HG02588 (cell line): ENCODE results near the gene CPXM1.
"Not testable (repeated sequence)": the region's sequence is repeated elsewhere in the genome, so short reads cannot be mapped to it uniquely, and the experiment has no call there.

ENCODE experiments used
- ATAC-seq: cut with Tn5 transposase; IDR thresholded peaks from one replicate; pipeline ENCODE4 v1.9.1; 2021; ENCODE audit warnings: mild to moderate bottlenecking, moderate library complexity; ENCODE audit not compliant: unreplicated experiment

The CPXM1 gene

GRCh38 chr20:2822073-2822472 is 21.6 kb upstream of the CPXM1 start:
- ATAC-seq = no peak

- ATAC-seq = no peak
Measured at GRCh38 chr20:2820896-2821869, 20.8 kb upstream of the CPXM1 start.

GRCh38 chr20:2820084-2820895 is 19.9 kb upstream of the CPXM1 start:
- no peak for ATAC-seq

GRCh38 chr20:2817891-2818595 is 17.6 kb upstream of the CPXM1 start:
- ATAC-seq = no peak

DNA sequence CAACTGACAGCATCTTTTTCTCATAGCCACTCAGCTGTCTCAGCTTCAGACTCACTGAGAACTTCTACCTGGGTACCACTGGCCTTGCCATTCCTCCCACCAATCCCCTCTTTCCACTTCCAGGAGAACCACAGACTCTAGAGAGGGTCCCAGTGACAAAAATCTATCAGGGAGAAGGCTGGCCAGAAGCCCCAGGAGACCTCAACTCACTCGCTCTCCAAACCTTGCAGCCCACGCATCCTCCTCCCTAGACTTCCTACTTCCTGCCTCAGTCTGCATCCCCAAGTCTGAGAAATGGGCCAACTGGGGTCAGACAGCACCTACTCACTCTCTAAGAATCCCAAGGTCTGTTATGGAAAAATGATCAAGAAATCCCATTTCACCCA is 16.9 kb upstream of the CPXM1 start:
- ATAC-seq = no peak

- ATAC-seq = no peak
Measured at GRCh38 chr20:2816583-2817340, 16.3 kb upstream of the CPXM1 start.

DNA sequence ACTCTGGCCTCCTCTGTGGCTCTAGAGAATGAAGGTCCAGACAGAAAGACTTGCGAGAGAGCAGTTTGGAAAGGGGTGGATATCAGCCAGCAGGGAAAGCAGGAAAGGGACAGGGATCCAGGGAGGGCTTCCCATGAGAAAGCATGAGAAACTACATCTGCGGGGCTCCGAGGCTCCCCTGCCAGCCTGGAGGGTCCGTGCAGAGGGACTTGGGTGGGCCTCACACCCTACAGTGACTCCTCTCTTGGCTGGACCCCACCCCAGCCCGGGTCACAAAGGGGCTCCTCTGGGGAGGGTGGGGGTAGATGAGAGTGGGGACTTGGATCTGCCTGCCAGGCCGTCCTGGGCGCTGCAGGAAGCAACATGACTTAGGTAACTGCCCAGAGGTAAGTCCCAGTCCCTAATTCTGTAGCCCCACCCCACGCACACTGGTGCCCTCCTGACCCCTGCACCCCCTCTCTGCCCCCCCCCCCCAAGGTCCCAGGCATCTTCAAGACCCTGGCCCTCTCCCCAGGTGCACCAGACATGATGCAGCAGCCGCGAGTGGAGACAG is 15.7 kb upstream of the CPXM1 start, which contains the start of gene TMEM239:
TMEM239 (plus strand) TSS at position 335 of the 553 bp plus-strand sequence; CDS start at position 526, 191 bp downstream.
- ATAC-seq = no peak

GRCh38 chr20:2815242-2815900 is 14.9 kb upstream of the CPXM1 start:
- no peak for ATAC-seq

DNA sequence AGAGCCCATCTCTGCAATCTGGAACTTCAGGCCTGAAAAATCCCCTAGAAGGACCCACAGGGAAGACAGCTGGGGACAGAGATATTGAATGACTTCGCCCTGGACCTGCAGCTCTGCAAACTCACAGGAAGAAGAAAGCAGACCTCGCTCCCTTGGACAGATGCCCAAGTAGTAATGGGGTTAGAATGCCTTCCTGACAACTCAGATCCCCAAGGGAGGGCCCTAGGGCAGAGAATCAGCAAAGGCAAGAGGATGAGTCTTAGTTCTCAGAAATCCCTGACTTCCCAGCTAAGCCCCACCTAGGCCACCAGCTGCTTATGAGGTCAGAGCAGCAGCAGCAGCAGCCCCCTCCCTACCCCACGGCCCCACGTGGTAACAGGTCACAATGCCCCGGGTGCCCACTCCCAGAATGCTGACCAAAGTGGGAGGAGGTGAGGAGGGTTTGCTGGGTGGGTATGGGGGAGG is 14.2 kb upstream of the CPXM1 start, which contains the start of gene C20orf141:
C20orf141 (plus strand) TSS at position 401 of the 465 bp plus-strand sequence. CDS start 198 bp downstream, outside the sequence.
- ATAC-seq = no peak

GRCh38 chr20:2814076-2814475 is 13.6 kb upstream of the CPXM1 start:
- ATAC-seq = no peak

DNA sequence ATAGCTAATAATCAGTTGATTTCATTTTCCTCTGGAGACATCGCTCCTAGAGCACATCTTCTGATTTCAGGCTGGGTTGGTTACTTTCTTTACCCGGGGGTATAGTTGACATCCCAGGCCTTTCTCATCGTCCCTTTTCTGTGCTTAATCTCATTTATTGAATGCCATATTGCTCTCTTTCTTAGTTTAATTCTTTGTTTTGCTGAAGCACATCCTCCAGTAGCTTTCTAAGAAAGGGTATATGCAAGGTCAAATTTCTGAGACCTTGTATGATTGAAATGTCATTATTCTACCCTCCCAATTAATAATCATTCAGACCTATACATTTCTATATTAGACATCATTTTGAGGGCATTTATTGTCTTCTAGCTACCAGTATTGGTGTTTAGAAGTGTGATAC is 11.8 kb upstream of the CPXM1 start:
- no peak for ATAC-seq

- ATAC-seq = no peak
Measured at GRCh38 chr20:2809690-2810089, 9.3 kb upstream of the CPXM1 start.

- not testable (repeated sequence) for ATAC-seq
Measured at GRCh38 chr20:2807929-2808328, 7.5 kb upstream of the CPXM1 start.

- no peak for ATAC-seq
Measured at GRCh38 chr20:2807019-2807418, 6.6 kb upstream of the CPXM1 start.

DNA sequence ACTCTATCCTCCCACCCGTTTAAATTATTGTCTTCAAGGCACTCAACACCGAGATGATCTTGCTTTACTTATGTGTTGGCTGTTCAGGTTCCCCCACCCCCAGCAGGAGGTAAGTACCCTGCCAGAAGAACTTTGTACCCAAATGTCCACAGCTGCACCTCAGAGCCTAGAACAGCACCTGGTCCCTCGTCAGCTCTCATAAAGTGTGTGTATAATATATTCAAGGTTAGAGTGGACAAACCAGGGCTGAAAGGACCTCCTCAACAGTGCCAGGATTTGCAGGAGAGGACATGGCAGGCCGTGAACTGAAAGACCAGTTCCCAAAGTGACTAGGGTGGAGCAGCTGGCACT is 5.9 kb upstream of the CPXM1 start:
- ATAC-seq = no peak

GRCh38 chr20:2805689-2806350 is 5.4 kb upstream of the CPXM1 start:
- no peak for ATAC-seq

GRCh38 chr20:2804852-2805688 is 4.6 kb upstream of the CPXM1 start:
- no peak for ATAC-seq
